CD14-positive monocyte (primary cell): ENCODE data around the gene MTNR1B. TPM values are rescaled to one million over a fixed set of nuclear protein-coding genes. Genes with fewer than 3 reads are reported as not detected.

ENCODE experiments used
- DNase-seq, 3 donors: peaks; one replicate each; pipeline ENCODE4 v3.0.0-alpha.2; 2011 to 2022
- H2AFZ ChIP-seq: 2 replicates; pipeline ENCODE4 v1.6.0; 2012; ENCODE audit warnings: mild to moderate bottlenecking, low read depth, low read length, inconsistent platforms; ENCODE audit not compliant: insufficient read depth, poor library complexity, severe bottlenecking
- H3K27ac ChIP-seq, 2 donors: 1 replicate in 1 of 2; 2 replicates in 1 of 2; pipeline ENCODE4 v1.5.1; 2012 to 2013; ENCODE audit warnings: low read length in 2 of 2, control low read depth in 1 of 2, inconsistent platforms in 1 of 2, low read depth in 1 of 2, mild to moderate bottlenecking in 1 of 2
- H3K27me3 ChIP-seq, 2 donors: one replicate each; pipeline versions ENCODE4 v1.6.0 to v1.6.1; 2011 to 2013; ENCODE audit warnings: low read length in 2 of 2; ENCODE audit not compliant: control insufficient read depth in 2 of 2, insufficient read depth in 2 of 2
- H3K36me3 ChIP-seq, 2 donors: replicated peaks in 1 of 2; 1 replicate in 1 of 2; 2 replicates in 1 of 2; pipeline versions ENCODE4 v1.5.1 to v1.6.1; 2012 to 2013; ENCODE audit warnings: low read length in 2 of 2, control low read depth in 1 of 2, inconsistent platforms in 1 of 2, mild to moderate bottlenecking in 1 of 2; ENCODE audit not compliant: insufficient read depth in 2 of 2, control insufficient read depth in 1 of 2
- H3K4me1 ChIP-seq, 2 donors: 1 replicate in 1 of 2; 2 replicates in 1 of 2; pipeline versions ENCODE4 v1.5.1 to v1.6.1; 2012 to 2013; ENCODE audit warnings: low read length in 2 of 2, control low read depth in 1 of 2, inconsistent platforms in 1 of 2, mild to moderate bottlenecking in 1 of 2, moderate library complexity in 1 of 2; ENCODE audit not compliant: insufficient read depth in 2 of 2, control insufficient read depth in 1 of 2
- H3K4me2 ChIP-seq: replicated peaks from 2 replicates; pipeline ENCODE3; 2012; ENCODE audit warnings: low read length, moderate library complexity, mild to moderate bottlenecking; ENCODE audit not compliant: poor library complexity, severe bottlenecking; ENCODE audit errors: extremely low read depth
- H3K4me3 ChIP-seq, 3 experiments: fragments of 200-600 bp in 1 of 3; sonication (generic) in 1 of 3; replicated peaks in 1 of 3; 1 replicate in 2 of 3; 2 replicates in 1 of 3; pipeline ENCODE4 v1.5.1; 2011 to 2013; ENCODE audit warnings: low read length in 3 of 3, mild to moderate bottlenecking in 3 of 3, control low read depth in 2 of 3, low read depth in 2 of 3, inconsistent platforms in 1 of 3, moderate library complexity in 1 of 3
- H3K79me2 ChIP-seq: 2 replicates; pipeline ENCODE4 v1.6.0; 2012; ENCODE audit warnings: mild to moderate bottlenecking, control low read depth, inconsistent platforms, low read length, moderate library complexity; ENCODE audit not compliant: insufficient read depth
- H3K9ac ChIP-seq: 2 replicates; pipeline ENCODE4 v1.6.0; 2017; ENCODE audit warnings: low read length, mild to moderate bottlenecking; ENCODE audit not compliant: insufficient read depth, poor library complexity, severe bottlenecking
- H3K9me3 ChIP-seq, 2 donors: replicated peaks in 1 of 2; 1 replicate in 1 of 2; 2 replicates in 1 of 2; pipeline versions ENCODE4 v1.5.1 to v1.6.1; 2012 to 2013; ENCODE audit warnings: low read length in 2 of 2, control low read depth in 1 of 2; ENCODE audit not compliant: control insufficient read depth in 1 of 2, insufficient read depth in 1 of 2
- H4K20me1 ChIP-seq: 2 replicates; pipeline ENCODE4 v1.6.0; 2012; ENCODE audit warnings: mild to moderate bottlenecking, low read length, control low read depth, moderate library complexity; ENCODE audit not compliant: insufficient read depth
- H3K27ac Mint-ChIP-seq, 7 donors: one replicate each; pipeline ENCODE4 v1.8.0; 2020; ENCODE audit warnings: mild to moderate bottlenecking in 7 of 7, mixed read lengths in 7 of 7, moderate library complexity in 6 of 7, inconsistent platforms in 2 of 7
- H3K27me3 Mint-ChIP-seq, 3 donors: one replicate each; pipeline ENCODE4 v1.8.0; 2021 to 2022; ENCODE audit warnings: low read depth in 3 of 3, mild to moderate bottlenecking in 3 of 3, mixed read lengths in 3 of 3, moderate library complexity in 3 of 3, inconsistent platforms in 1 of 3
- H3K36me3 Mint-ChIP-seq, 2 donors: one replicate each; pipeline ENCODE4 v1.8.0; 2020; ENCODE audit warnings: mixed read lengths in 2 of 2, inconsistent platforms in 1 of 2, mild to moderate bottlenecking in 1 of 2
- H3K4me1 Mint-ChIP-seq: one replicate; pipeline ENCODE4 v1.8.0; 2020; ENCODE audit warnings: mild to moderate bottlenecking, mixed read lengths
- H3K4me3 Mint-ChIP-seq, 2 donors: one replicate each; pipeline ENCODE4 v1.8.0; 2020; ENCODE audit warnings: mild to moderate bottlenecking in 2 of 2, mixed read lengths in 2 of 2, moderate library complexity in 1 of 2
- H3K9me3 Mint-ChIP-seq, 7 donors: one replicate each; pipeline ENCODE4 v1.8.0; 2020 to 2022; ENCODE audit warnings: mixed read lengths in 7 of 7, mild to moderate bottlenecking in 6 of 7, moderate library complexity in 6 of 7, inconsistent platforms in 2 of 7
- whole genome bisulfite sequencing: methylation state at CpG from one replicate; pipeline ENCODE4 v1.1.5; 2013; ENCODE audit warnings: missing lambda C conversion rate; ENCODE audit not compliant: insufficient coverage; 5-methylcytosine and 5-hydroxymethylcytosine counted together
- intact Hi-C, 2 donors: fragments of 100-400 bp; cut with micrococcal nuclease; formaldehyde crosslinking; loops; one replicate each; pipeline versions ENCODE4 v1.15.0 to v1.15.1; 2023
- polyA plus RNA-seq, 3 donors: library from polyadenylated mRNA; depleted of rRNA in 1 of 3; unstranded in 2 of 3; stranded (reverse) in 1 of 3; fragments of 300-500 nt in 2 of 3; fragments of >200 nt in 1 of 3; fragmentation: Illumina TruSeq in 2 of 3; gene quantifications; 1 replicate in 2 of 3; 2 replicates in 1 of 3; pipeline ENCODE4 v1.2.3, GENCODE V29; 2012 to 2021
- TF ChIP-seq, protein P1 (sequence below): fragments of 200-600 bp; IDR thresholded peaks from one replicate; pipeline ENCODE4 v1.8.0; 2022; ENCODE audit warnings: antibody characterized with exemption, mild to moderate bottlenecking

Gene MTNR1B
- polyA plus RNA-seq, 3 donors, result not detected

DNA sequence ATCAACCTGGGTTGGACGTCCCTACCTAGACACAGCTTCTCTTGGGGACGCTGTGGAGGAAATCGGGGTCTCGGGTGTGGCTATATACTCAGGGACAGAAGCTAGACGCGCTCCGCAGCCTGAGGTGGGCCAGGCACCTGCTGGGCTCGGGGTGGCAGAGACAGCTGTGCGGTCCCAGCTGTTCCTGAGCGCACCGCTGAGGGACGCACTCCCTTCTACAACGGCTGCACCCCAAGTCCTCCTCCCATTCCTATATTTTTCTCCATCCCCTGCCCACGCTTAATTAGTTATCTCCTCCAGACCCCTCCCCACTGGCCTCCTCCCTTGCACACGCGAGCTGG lies 188 bp upstream of the MTNR1B start:
- H3K9me3 Mint-ChIP-seq, result peaks cover 0 to 10% (median 5%) of the 10 kb centered on the region in 7 donors
- Histone ChIP-seq H3K36me3 (no peaks in the 10 kb centered on the region), H3K27ac (no peak overlapping the region), H3K9ac (no peak overlapping the region), H3K79me2 (no peaks in the 10 kb centered on the region), H3K4me2 (no peak overlapping the region), H4K20me1 (no peaks in the 10 kb centered on the region), H3K4me1 (no peaks in the 10 kb centered on the region), H3K4me3 (no peak overlapping the region), H3K9me3 (peaks cover 3 to 13% of the 10 kb centered on the region in 2 donors), H2AFZ (no peak overlapping the region), H3K27me3 (peaks cover 2 to 26% of the 10 kb centered on the region in 2 donors)
- H3K27me3 Mint-ChIP-seq, result peaks cover 21 to 35% (median 23%) of the 10 kb centered on the region in 3 donors
- no peaks in the 10 kb centered on the region for H3K36me3 Mint-ChIP-seq
- H3K4me3 Mint-ChIP-seq, result no peak overlapping the region
- intact Hi-C loops, result no loop called here
- no peaks in the 10 kb centered on the region for H3K4me1 Mint-ChIP-seq
- DNase-seq, result no peak
- TF ChIP-seq, protein P1, sequence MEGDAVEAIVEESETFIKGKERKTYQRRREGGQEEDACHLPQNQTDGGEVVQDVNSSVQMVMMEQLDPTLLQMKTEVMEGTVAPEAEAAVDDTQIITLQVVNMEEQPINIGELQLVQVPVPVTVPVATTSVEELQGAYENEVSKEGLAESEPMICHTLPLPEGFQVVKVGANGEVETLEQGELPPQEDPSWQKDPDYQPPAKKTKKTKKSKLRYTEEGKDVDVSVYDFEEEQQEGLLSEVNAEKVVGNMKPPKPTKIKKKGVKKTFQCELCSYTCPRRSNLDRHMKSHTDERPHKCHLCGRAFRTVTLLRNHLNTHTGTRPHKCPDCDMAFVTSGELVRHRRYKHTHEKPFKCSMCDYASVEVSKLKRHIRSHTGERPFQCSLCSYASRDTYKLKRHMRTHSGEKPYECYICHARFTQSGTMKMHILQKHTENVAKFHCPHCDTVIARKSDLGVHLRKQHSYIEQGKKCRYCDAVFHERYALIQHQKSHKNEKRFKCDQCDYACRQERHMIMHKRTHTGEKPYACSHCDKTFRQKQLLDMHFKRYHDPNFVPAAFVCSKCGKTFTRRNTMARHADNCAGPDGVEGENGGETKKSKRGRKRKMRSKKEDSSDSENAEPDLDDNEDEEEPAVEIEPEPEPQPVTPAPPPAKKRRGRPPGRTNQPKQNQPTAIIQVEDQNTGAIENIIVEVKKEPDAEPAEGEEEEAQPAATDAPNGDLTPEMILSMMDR, result no peak
- 7% methylated on average over 14 of the region's 16 CpGs for WGBS
- no peak overlapping the region for H3K27ac Mint-ChIP-seq

DNA sequence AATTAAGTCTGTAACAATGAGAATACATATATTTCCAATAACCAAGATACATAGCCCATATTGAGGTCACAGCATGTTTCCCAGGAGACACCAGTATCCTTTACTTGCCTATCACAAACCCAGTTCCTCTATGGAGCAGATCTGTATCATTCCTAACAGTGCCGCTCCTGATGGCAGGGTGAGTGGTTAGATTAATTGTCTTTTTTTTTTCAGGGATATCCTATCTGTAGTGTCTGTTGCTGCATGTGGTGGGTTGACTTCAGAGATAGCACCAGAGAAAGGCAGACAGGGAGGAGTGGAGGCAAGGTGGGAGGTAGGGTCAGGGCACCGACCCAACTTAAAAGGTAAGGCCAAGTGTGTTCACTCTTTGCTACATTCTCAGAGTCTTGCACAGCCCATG lies 2.8 kb downstream of the MTNR1B start:
- H3K4me1 Mint-ChIP-seq, result no peaks in the 10 kb centered on the region
- intact Hi-C loops, result no loop called here
- no peaks in the 10 kb centered on the region for H3K36me3 Mint-ChIP-seq
- no peak overlapping the region for H3K9ac ChIP-seq
- H4K20me1 ChIP-seq, result no peaks in the 10 kb centered on the region
- H3K27me3 ChIP-seq, result peaks cover 2 to 26% of the 10 kb centered on the region in 2 donors
- H3K4me3 Mint-ChIP-seq, result no peak overlapping the region
- TF ChIP-seq, protein P1, result no peak
- no peaks in the 10 kb centered on the region for H3K4me1 ChIP-seq
- WGBS, result 94% methylated on average over 2 of the region's 2 CpGs
- no peak overlapping the region for H3K27ac ChIP-seq
- H3K9me3 Mint-ChIP-seq, result peaks cover 0 to 10% (median 6%) of the 10 kb centered on the region in 7 donors
- H3K4me2 ChIP-seq, result no peak overlapping the region
- DNase-seq, result no peak
- peaks cover 3 to 13% of the 10 kb centered on the region in 2 donors for H3K9me3 ChIP-seq
- H3K4me3 ChIP-seq, result no peak overlapping the region
- no peaks in the 10 kb centered on the region for H3K79me2 ChIP-seq
- H3K27me3 Mint-ChIP-seq, result peaks cover 21 to 32% (median 29%) of the 10 kb centered on the region in 3 donors
- no peaks in the 10 kb centered on the region for H3K36me3 ChIP-seq
- H3K27ac Mint-ChIP-seq, result no peak overlapping the region
- H2AFZ ChIP-seq, result no peak overlapping the region
